OCI-LY3 (cell line): ENCODE data around the gene ARHGAP8.

Experiments
- H2AFZ ChIP-seq: fragments of 200-600, 300-600 bp; shearing (Covaris generic); 2 replicates; pipeline ENCODE4 v1.6.0; 2014; ENCODE audit warnings: antibody characterized with exemption, low read depth, low read length
- H3K27ac ChIP-seq: fragments of 200-600, 300-600 bp; sonication (generic); 2 replicates; pipeline ENCODE4 v1.5.1; 2014; ENCODE audit warnings: mild to moderate bottlenecking, low read length, moderate library complexity, mixed read lengths
- H3K27me3 ChIP-seq: fragments of 200-600, 300-600 bp; sonication (generic); 2 replicates; pipeline ENCODE4 v1.6.1; 2014; ENCODE audit warnings: low read depth, low read length, mixed read lengths
- H3K36me3 ChIP-seq: fragments of 200-600, 300-600 bp; sonication (generic); replicated peaks from 2 replicates; pipeline ENCODE3; 2014; ENCODE audit warnings: low read depth, low read length, mixed read lengths
- H3K4me1 ChIP-seq: fragments of 300-600, 200-600 bp; sonication (generic); 2 replicates; pipeline ENCODE4 v1.6.1; 2014; ENCODE audit warnings: low read length, mixed read lengths
- H3K4me2 ChIP-seq: fragments of 200-600, 300-600 bp; sonication (generic); 2 replicates; pipeline ENCODE4 v1.6.1; 2014; ENCODE audit warnings: low read length, mixed read lengths
- H3K4me3 ChIP-seq: fragments of 300-600, 200-600 bp; sonication (generic); 2 replicates; pipeline ENCODE4 v1.5.1; 2014; ENCODE audit warnings: antibody characterized with exemption, mild to moderate bottlenecking, low read length, moderate library complexity
- H3K79me2 ChIP-seq: fragments of 300-600, 200-600 bp; shearing (Covaris generic); 2 replicates; pipeline ENCODE4 v1.6.1; 2014; ENCODE audit warnings: mild to moderate bottlenecking, low read length, mixed read lengths
- H3K9ac ChIP-seq: fragments of 300-600, 200-600 bp; shearing (Covaris generic); 2 replicates; pipeline ENCODE4 v1.6.0; 2014; ENCODE audit warnings: mild to moderate bottlenecking, low read length, moderate library complexity
- H3K9me3 ChIP-seq: fragments of 200-600, 300-600 bp; shearing (Covaris generic); 2 replicates; pipeline ENCODE4 v1.6.1; 2014; ENCODE audit warnings: low read length, mixed read lengths; ENCODE audit not compliant: insufficient read depth
- H4K20me1 ChIP-seq: fragments of 200-600, 300-600 bp; sonication (generic); 2 replicates; pipeline ENCODE4 v1.6.1; 2016; ENCODE audit warnings: low read length, mixed read lengths; ENCODE audit not compliant: insufficient read depth
- EZH2phosphoT487 ChIP-seq: fragments of 200-600 bp; shearing (Covaris generic); IDR thresholded peaks from 2 replicates; pipeline ENCODE4 v1.6.1; 2018; ENCODE audit warnings: antibody characterized with exemption, mixed run types, low read depth
- TF ChIP-seq, protein P1 (sequence below): fragments of 200-600, 300-600 bp; sonication (generic); IDR thresholded peaks from 2 replicates; pipeline ENCODE4 v1.5.1; 2014; ENCODE audit warnings: antibody characterized with exemption, low read length, low read depth

ARHGAP8 gene

DNA sequence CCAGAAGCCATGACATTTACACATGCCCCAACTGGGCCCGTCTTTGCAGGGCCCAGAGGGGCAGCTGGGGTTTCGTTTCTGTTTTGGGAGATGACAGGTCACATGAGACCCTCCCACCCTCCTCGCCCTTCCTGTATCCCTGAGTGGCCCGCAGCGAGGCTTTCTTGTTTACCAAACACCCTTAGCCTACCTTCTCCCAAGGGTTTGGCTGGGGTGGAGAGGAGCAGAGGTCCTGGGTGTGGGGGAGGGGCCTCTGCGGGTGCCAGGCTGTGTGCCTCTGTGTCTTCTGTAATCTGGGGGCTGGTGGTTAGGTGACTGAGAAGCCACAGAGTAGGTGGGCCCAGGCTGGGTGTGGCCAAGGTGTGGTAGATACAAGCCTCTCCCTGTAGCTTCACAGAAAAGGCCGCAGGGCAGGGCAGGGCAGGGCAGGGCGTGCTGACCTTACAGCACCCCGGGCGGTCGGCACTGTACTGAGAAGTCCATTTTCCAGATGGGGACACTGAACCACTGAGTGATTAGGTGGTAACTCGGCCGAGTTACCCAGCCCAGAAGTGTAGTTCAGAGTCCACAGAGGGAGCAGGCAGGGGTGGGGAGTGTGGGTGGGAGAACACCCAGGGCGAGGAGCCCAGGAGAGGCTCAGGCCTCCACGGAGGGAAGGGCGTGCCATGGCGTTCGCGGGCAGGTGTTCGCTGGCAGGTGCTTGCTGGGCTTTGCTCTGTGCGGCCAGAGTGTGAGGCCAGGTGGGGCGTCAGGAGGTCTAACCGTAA is 41.7 kb upstream of the ARHGAP8 start:
- Histone ChIP-seq H4K20me1 (no peaks in the 10 kb centered on the region), H3K36me3 (no peaks in the 10 kb centered on the region), H3K79me2 (no peaks in the 10 kb centered on the region), H3K4me2 (no peak overlapping the region), H3K9me3 (no peaks in the 10 kb centered on the region), H3K4me3 (no peak overlapping the region), H3K27me3 (no peaks in the 10 kb centered on the region), H3K9ac (no peak overlapping the region), H2AFZ (no peak overlapping the region; the same call in 1 of the 2 replicates), H3K4me1 (peaks cover 8% of the 10 kb centered on the region), H3K27ac (no peak overlapping the region)
- TF ChIP-seq, protein P1, sequence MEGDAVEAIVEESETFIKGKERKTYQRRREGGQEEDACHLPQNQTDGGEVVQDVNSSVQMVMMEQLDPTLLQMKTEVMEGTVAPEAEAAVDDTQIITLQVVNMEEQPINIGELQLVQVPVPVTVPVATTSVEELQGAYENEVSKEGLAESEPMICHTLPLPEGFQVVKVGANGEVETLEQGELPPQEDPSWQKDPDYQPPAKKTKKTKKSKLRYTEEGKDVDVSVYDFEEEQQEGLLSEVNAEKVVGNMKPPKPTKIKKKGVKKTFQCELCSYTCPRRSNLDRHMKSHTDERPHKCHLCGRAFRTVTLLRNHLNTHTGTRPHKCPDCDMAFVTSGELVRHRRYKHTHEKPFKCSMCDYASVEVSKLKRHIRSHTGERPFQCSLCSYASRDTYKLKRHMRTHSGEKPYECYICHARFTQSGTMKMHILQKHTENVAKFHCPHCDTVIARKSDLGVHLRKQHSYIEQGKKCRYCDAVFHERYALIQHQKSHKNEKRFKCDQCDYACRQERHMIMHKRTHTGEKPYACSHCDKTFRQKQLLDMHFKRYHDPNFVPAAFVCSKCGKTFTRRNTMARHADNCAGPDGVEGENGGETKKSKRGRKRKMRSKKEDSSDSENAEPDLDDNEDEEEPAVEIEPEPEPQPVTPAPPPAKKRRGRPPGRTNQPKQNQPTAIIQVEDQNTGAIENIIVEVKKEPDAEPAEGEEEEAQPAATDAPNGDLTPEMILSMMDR, result no peak
- no peak for TF ChIP-seq EZH2phosphoT487

DNA sequence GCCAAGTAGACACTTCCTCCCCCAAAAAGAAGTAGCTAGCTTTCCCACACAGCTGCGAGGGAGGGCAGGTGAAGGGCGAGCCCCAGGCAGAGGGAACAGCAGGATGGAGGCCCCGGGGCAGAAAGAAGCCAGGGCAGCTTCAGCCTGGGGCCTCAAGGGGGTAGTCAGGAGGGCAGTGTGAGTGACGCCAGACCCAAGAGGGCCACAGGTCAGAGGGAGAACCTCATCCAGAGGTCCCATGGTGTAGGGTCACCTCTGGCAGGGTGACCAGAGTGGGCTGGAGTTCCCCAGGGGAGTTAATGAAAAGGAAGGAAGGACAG is 41.2 kb upstream of the ARHGAP8 start:
- Histone ChIP-seq H3K79me2 (no peaks in the 10 kb centered on the region), H3K27me3 (no peaks in the 10 kb centered on the region), H3K4me3 (no peak overlapping the region), H3K4me1 (peaks cover 8% of the 10 kb centered on the region), H3K9ac (no peak overlapping the region), H3K36me3 (no peaks in the 10 kb centered on the region), H3K27ac (no peak overlapping the region), H2AFZ (no peak overlapping the region), H4K20me1 (no peaks in the 10 kb centered on the region), H3K9me3 (no peaks in the 10 kb centered on the region), H3K4me2 (no peak overlapping the region)
- no peak for TF ChIP-seq EZH2phosphoT487
- TF ChIP-seq, protein P1, result no peak

DNA sequence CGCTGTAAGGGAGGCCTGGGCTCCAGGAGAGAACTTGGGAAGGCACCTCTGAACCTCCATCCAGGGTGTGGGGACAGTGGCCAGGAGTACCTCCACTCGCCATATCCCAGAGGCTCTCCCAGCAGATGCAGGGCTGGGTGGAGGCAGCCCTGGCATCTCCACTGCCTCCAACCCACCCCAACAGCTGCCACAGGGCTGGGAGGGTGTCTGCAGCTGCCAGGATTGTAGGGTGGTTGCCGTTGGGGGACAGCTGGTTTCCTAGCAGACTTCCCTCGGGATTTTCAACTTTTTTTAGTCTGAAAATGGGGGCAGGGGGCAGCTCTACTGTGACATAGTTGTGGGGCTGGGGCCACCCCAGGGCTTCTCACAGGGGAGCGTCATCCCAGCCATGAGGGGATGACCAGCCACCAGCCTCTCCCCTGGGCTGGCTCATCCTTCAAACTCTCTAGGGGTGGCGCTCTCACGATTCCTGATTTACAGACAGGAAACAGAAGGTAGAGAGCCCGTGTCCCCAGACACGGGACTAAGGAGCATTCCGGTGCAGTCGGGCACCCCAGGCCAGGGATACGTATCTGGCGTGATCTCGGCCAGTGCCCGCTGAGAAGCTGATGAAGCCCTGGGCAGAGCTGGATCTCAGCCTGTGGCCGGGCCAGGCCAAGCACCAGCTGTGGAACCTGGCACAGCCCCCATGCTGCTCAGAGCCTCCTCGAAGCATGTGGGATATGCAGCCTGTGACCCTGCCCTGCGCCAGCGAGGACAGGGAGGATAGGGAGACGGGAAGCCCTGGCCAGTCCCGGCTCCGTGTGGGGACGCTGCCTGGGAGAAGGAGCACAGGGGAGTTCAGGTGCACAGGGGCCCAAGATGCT is 40.5 kb upstream of the ARHGAP8 start:
- Histone ChIP-seq H3K27me3 (no peaks in the 10 kb centered on the region), H3K79me2 (no peaks in the 10 kb centered on the region), H3K4me2 (no peak overlapping the region), H2AFZ (no peak overlapping the region), H3K4me1 (peaks cover 8% of the 10 kb centered on the region), H4K20me1 (no peaks in the 10 kb centered on the region), H3K36me3 (no peaks in the 10 kb centered on the region), H3K4me3 (no peak overlapping the region), H3K9me3 (no peaks in the 10 kb centered on the region), H3K27ac (no peak overlapping the region), H3K9ac (no peak overlapping the region)
- TF ChIP-seq EZH2phosphoT487, result no peak
- TF ChIP-seq, protein P1, result no peak

DNA sequence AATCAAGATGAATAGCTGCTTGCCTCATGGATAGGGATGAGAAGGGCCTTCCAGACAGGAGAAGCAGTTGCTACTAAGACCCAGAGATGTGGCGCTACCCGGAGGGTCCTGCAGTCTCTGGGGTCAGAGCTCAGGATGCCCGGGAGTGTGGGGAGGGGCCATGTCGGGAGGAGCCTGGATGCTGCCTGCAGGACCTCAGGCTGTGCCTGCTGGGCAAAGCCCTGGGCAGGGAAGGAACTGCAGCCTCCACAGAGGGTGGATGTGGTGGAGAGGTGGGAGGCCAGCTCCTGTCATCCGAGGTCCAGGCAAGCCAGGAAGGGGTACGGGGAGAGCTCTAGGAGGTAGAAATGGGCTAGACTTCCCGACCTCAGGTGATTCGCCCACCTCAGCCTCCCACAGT is 39.4 kb upstream of the ARHGAP8 start:
- Histone ChIP-seq H3K4me2 (no peak overlapping the region), H3K4me1 (peaks cover 8% of the 10 kb centered on the region), H4K20me1 (no peaks in the 10 kb centered on the region), H3K9me3 (no peaks in the 10 kb centered on the region), H3K9ac (no peak overlapping the region), H3K79me2 (no peaks in the 10 kb centered on the region), H3K27me3 (no peaks in the 10 kb centered on the region), H2AFZ (no peak overlapping the region), H3K36me3 (no peaks in the 10 kb centered on the region), H3K27ac (no peak overlapping the region), H3K4me3 (no peak overlapping the region)
- TF ChIP-seq, protein P1, result no peak
- TF ChIP-seq EZH2phosphoT487, result no peak
